Measurements from ENCODE around the gene MED16.

DNA sequence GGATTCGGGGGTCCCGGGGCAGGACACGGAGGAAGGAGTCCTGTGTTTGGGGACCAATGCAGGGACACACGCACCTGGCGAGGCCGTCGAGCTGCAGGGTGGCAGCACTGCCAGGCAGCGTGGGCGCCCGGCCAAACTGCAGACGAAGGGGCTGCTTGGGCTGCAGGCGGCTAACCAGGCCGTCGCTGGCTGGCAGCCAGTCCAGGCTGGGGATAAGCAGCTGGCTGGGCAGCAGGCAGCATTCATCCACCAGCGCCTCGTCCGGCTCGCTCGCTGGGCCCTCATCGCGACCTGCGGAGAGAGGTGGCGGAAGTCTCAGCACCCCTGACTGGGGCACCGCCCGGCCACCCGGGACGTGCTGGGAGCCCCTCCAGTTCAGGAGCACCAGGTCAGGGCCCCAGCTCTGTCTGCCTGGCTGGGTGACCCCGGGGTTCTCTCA lies 22.0 kb downstream of the MED16 start:
- TF ChIP-seq, protein P1, sequence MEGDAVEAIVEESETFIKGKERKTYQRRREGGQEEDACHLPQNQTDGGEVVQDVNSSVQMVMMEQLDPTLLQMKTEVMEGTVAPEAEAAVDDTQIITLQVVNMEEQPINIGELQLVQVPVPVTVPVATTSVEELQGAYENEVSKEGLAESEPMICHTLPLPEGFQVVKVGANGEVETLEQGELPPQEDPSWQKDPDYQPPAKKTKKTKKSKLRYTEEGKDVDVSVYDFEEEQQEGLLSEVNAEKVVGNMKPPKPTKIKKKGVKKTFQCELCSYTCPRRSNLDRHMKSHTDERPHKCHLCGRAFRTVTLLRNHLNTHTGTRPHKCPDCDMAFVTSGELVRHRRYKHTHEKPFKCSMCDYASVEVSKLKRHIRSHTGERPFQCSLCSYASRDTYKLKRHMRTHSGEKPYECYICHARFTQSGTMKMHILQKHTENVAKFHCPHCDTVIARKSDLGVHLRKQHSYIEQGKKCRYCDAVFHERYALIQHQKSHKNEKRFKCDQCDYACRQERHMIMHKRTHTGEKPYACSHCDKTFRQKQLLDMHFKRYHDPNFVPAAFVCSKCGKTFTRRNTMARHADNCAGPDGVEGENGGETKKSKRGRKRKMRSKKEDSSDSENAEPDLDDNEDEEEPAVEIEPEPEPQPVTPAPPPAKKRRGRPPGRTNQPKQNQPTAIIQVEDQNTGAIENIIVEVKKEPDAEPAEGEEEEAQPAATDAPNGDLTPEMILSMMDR (IDR thresholded peaks at IDR 0.05; ENCODE audit: borderline replicate concordance, extremely low read depth, low read length, poor library complexity, severe bottlenecking): no peak
- TF ChIP-seq EZH2 (IDR thresholded peaks at IDR 0.05; ENCODE audit: borderline replicate concordance, low read depth, low read length, severe bottlenecking): no peak
